Duodenal mucosa (tissue), 2 donors: ENCODE data around the gene PLS3.

ENCODE experiments used
- H3K27ac ChIP-seq: one replicate; pipeline ENCODE4 v1.7.0; 2013; ENCODE audit warnings: low read depth, low read length
- H3K27me3 ChIP-seq, 2 donors: one replicate each; pipeline ENCODE4 v1.7.0; 2013; ENCODE audit warnings: low read length in 2 of 2, control low read depth in 1 of 2; ENCODE audit not compliant: insufficient read depth in 2 of 2, control insufficient read depth in 1 of 2
- H3K36me3 ChIP-seq, 2 donors: one replicate each; pipeline ENCODE4 v1.7.0; 2013; ENCODE audit warnings: low read length in 2 of 2, control low read depth in 1 of 2; ENCODE audit not compliant: insufficient read depth in 2 of 2, control insufficient read depth in 1 of 2
- H3K4me1 ChIP-seq, 2 donors: one replicate each; pipeline ENCODE4 v1.7.0; 2013; ENCODE audit warnings: low read length in 2 of 2, control low read depth in 1 of 2; ENCODE audit not compliant: insufficient read depth in 2 of 2, control insufficient read depth in 1 of 2
- H3K4me3 ChIP-seq, 2 donors: one replicate each; pipeline ENCODE4 v1.7.0; 2013; ENCODE audit warnings: low read length in 2 of 2, low read depth in 1 of 2
- H3K9ac ChIP-seq, 2 donors: one replicate each; pipeline ENCODE4 v1.7.0; 2013; ENCODE audit warnings: low read length in 2 of 2, low read depth in 1 of 2
- H3K9me3 ChIP-seq, 2 donors: one replicate each; pipeline ENCODE4 v1.7.0; 2013; ENCODE audit warnings: low read length in 2 of 2, control low read depth in 1 of 2; ENCODE audit not compliant: control insufficient read depth in 1 of 2

The PLS3 gene

DNA sequence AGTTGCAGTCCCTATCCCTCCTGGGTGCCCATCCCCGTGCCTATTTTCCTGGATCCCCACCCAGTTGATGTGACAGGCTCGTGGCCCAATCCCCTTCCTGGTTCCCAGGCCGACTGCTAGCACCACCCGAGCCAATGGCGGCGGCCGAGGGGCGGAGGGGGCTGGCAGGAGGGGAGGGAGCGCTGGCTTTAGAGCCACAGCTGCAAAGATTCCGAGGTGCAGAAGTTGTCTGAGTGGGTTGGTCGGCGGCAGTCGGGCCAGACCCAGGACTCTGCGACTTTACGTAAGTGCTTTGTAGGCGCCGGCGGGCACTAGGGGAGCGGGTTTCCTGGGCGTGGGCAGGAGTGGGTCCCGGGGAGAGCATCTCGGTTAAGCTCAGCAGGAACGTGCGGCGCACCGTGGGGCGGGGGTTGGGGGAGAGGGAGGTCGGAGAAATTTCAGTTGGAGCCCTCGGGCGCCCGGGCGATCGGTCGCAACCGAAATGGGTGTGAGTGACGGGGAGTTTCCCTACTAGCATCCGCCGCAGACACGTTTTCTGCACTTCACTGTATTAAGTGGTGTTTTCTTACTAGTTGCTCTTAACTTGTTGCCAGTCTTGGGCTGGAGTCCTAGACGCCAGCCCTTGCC lies at the start of gene PLS3:
PLS3 (plus strand) TSS at position 197 of the 627 bp plus-strand sequence. CDS start 49,077 bp downstream, outside the sequence.
- Histone ChIP-seq H3K36me3 (no peaks in the 10 kb centered on the region), H3K4me1 (peaks cover 6% of the 10 kb centered on the region in 2 donors), H3K27me3 (no peaks in the 10 kb centered on the region), H3K4me3 (peak within 1 kb of the TSS; percentile 74 to 77), H3K9ac (peak within 1 kb of the TSS; percentile 59 to 60), H3K9me3 (no peaks in the 10 kb centered on the region), H3K27ac (peak within 1 kb of the TSS; percentile 70)

DNA sequence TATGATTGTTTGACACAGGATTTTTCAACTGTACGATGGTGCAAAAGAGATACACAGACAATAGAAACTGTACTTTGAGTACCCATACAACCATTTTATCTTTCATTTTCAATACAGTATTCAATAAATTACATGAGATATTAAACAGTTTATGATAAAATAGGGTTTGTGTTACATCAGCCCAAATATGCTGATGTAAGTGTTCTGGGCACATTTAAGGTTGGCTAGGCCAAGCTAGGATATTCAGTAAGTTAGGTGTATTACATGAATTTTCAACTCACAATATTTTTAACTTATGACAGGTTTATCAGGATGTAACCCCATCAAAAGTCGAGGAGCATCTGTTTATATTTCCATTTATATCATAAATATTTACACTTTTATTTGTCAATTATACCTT lies 42.9 kb upstream of the PLS3 start:
- no peaks in the 10 kb centered on the region for H3K27me3 ChIP-seq
- H3K36me3 ChIP-seq, result no peaks in the 10 kb centered on the region
- H3K27ac ChIP-seq, result no peak overlapping the region
- no peak overlapping the region for H3K9ac ChIP-seq
- no peaks in the 10 kb centered on the region for H3K4me1 ChIP-seq
- H3K4me3 ChIP-seq, result no peak overlapping the region
- H3K9me3 ChIP-seq, result no peaks in the 10 kb centered on the region

- H3K9me3 ChIP-seq, result no peaks in the 10 kb centered on the region
- H3K9ac ChIP-seq, result no peak overlapping the region
- H3K4me3 ChIP-seq, result no peak overlapping the region
- no peaks in the 10 kb centered on the region for H3K36me3 ChIP-seq
- H3K4me1 ChIP-seq, result no peaks in the 10 kb centered on the region
- H3K27ac ChIP-seq, result no peak overlapping the region
- no peaks in the 10 kb centered on the region for H3K27me3 ChIP-seq
Observed at GRCh38 chrX:115521741-115522140, 39.2 kb upstream of the PLS3 start.

DNA sequence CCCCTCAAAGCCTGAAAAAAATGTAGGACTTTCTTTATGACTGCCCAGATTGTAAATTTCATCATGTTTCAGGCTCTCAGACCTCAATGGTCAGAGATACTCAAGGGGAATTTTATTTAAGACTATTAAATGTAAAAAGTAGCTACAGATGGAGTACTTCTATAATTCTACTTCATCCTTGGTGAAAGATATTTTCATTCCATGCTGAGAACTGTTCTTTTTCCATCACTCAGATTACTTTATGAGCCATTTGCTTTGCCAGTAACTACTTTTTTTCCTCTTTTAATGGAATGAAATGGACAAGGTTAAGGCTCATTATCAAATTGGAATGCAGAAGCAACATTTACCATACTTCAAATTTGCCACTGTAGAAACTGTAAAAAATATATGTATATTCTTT lies 38.0 kb upstream of the PLS3 start:
- Histone ChIP-seq H3K4me3 (no peak overlapping the region), H3K27ac (no peak overlapping the region), H3K4me1 (no peaks in the 10 kb centered on the region), H3K9ac (no peak overlapping the region), H3K27me3 (no peaks in the 10 kb centered on the region), H3K36me3 (no peaks in the 10 kb centered on the region), H3K9me3 (no peaks in the 10 kb centered on the region)

DNA sequence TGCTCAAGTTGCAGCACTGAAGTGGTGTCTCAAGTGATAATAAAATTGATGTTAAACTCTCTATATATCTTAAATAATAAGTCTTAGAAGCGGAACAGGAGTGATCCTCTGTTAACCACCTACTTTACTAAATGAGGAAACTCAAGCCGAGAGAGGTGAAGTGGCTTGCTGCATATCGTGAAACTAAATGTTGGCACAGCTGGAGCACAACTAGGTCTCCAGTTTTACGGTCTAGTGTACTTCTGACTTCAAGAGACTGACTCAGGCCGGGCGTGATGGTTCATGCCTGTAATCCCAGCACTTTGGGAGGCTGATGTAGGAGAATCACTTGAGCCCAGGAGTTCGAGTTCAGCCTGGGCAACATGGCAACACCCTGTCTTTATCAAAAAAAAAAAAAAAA lies 35.5 kb upstream of the PLS3 start:
- H3K27ac ChIP-seq, result no peak overlapping the region
- no peak overlapping the region for H3K9ac ChIP-seq
- H3K4me1 ChIP-seq, result no peaks in the 10 kb centered on the region
- no peaks in the 10 kb centered on the region for H3K27me3 ChIP-seq
- H3K4me3 ChIP-seq, result no peak overlapping the region
- no peaks in the 10 kb centered on the region for H3K9me3 ChIP-seq
- no peaks in the 10 kb centered on the region for H3K36me3 ChIP-seq

DNA sequence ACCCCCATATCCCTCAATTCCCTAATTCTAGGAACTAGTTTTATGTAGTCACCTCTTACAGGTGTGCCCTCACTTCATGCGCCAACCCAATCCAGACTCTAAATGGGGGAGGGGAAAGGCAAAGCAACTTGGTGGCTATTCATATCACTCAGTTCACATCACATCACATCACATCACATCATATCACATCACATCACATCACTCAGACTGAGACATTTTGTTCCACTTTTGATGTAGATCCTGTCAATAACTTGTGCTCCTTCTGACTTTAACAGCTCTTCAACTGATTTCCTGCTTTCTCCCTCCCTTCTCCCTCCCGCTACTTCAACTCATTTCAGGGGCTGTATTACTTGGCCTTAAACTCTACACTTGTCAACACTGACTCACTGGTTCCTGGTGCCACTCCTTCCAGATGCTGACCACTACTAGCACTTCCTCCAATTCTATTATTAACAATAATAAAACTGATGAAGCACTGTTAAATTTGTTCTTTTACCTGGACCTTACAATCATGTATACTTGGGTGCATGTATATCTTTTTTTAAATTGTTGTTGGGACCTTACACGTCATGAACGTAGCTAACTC lies 29.1 kb upstream of the PLS3 start:
- no peaks in the 10 kb centered on the region for H3K36me3 ChIP-seq
- no peaks in the 10 kb centered on the region for H3K4me1 ChIP-seq
- H3K9ac ChIP-seq, result no peak overlapping the region
- H3K9me3 ChIP-seq, result no peaks in the 10 kb centered on the region
- no peak overlapping the region for H3K4me3 ChIP-seq
- no peaks in the 10 kb centered on the region for H3K27me3 ChIP-seq
- no peak overlapping the region for H3K27ac ChIP-seq

GRCh38 chrX:115533485-115533884 lies 27.5 kb upstream of the PLS3 start:
- Histone ChIP-seq H3K27me3 (no peaks in the 10 kb centered on the region), H3K4me3 (no peak overlapping the region), H3K36me3 (no peaks in the 10 kb centered on the region), H3K9me3 (no peaks in the 10 kb centered on the region), H3K27ac (no peak overlapping the region), H3K4me1 (no peaks in the 10 kb centered on the region), H3K9ac (no peak overlapping the region)

DNA sequence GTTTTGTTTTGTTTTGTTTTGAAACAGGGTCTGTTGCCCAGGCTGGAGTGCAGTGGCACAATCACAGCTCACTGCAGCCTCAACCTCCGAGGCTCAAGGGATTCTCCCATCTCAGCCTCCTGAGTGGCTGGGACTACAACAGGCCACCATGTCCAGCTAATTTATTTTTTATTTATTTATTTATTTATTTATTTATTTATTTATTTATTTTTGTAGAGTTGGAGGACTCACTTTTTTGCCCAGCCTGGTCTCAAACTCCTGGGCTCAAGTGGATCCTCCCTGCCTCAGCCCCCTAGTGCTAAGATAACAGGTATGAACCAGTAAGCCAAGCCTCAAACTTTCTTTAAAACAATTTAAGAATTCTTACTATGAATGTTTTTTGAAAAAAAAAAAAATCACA lies 26.6 kb upstream of the PLS3 start:
- Histone ChIP-seq H3K36me3 (no peaks in the 10 kb centered on the region), H3K9ac (no peak overlapping the region), H3K9me3 (no peaks in the 10 kb centered on the region), H3K27ac (no peak overlapping the region), H3K4me3 (no peak overlapping the region), H3K27me3 (no peaks in the 10 kb centered on the region), H3K4me1 (no peaks in the 10 kb centered on the region)

GRCh38 chrX:115535421-115535820 lies 25.6 kb upstream of the PLS3 start:
- Histone ChIP-seq H3K27ac (no peak overlapping the region), H3K27me3 (no peaks in the 10 kb centered on the region), H3K4me3 (no peak overlapping the region)

DNA sequence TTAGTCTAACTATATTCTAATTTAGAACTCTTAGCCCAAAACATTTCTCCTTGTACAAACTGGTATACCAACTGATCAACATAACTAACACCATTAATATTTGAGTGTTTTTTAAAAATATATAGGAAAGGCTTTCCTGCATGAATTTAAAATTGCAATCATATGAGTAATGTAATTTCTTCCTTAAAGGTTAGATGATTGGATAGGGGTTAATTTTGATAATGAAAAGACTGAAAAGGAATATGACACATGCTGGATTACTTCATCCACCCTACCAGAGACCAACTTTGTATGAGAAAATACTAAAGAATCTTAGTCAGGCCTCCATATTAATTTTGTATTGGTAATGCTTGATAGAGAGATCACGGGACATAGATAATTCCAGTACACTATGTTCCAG lies 25.1 kb upstream of the PLS3 start:
- H3K9me3 ChIP-seq, result no peaks in the 10 kb centered on the region
- no peaks in the 10 kb centered on the region for H3K4me1 ChIP-seq
- no peaks in the 10 kb centered on the region for H3K36me3 ChIP-seq
- H3K27ac ChIP-seq, result no peak overlapping the region
- H3K27me3 ChIP-seq, result no peaks in the 10 kb centered on the region
- H3K4me3 ChIP-seq, result no peak overlapping the region
- no peak overlapping the region for H3K9ac ChIP-seq

More at GRCh38 chrX:115535421-115535820, 25.6 kb upstream of the PLS3 start:
- Histone ChIP-seq H3K9me3 (no peaks in the 10 kb centered on the region), H3K9ac (no peak overlapping the region), H3K4me1 (no peaks in the 10 kb centered on the region), H3K36me3 (no peaks in the 10 kb centered on the region)
